Mononuclear cell (primary cell): ENCODE measurements around the gene MMD. TPM values are rescaled to one million over a fixed set of nuclear protein-coding genes. Genes with fewer than 3 reads are reported as not detected.
"Not testable (repeated sequence)": the region's sequence is repeated elsewhere in the genome, so short reads cannot be mapped to it uniquely, and the experiment has no call there.

Source experiments
- H3K27me3 ChIP-seq: 2 replicates; pipeline ENCODE4 v1.6.0; 2011; ENCODE audit warnings: low read length, control low read depth; ENCODE audit not compliant: insufficient read depth
- H3K4me1 ChIP-seq: 2 replicates; pipeline ENCODE4 v1.5.1; 2011; ENCODE audit warnings: mild to moderate bottlenecking, low read length, control low read depth; ENCODE audit not compliant: insufficient read depth
- H3K4me3 ChIP-seq: 2 replicates; pipeline ENCODE4 v1.5.1; 2011; ENCODE audit warnings: mild to moderate bottlenecking, low read length, moderate library complexity
- H3K9me3 ChIP-seq: 2 replicates; pipeline ENCODE4 v1.5.1; 2011; ENCODE audit warnings: low read depth, mild to moderate bottlenecking, control low read depth, low read length
- total RNA-seq: library from RNA; depleted of rRNA; stranded (reverse); fragments of >200 nt; gene quantifications from one replicate; pipeline ENCODE4 v1.2.3, GENCODE V29; 2012

The MMD gene
- total RNA-seq, 1 donor: 82.8 TPM

DNA sequence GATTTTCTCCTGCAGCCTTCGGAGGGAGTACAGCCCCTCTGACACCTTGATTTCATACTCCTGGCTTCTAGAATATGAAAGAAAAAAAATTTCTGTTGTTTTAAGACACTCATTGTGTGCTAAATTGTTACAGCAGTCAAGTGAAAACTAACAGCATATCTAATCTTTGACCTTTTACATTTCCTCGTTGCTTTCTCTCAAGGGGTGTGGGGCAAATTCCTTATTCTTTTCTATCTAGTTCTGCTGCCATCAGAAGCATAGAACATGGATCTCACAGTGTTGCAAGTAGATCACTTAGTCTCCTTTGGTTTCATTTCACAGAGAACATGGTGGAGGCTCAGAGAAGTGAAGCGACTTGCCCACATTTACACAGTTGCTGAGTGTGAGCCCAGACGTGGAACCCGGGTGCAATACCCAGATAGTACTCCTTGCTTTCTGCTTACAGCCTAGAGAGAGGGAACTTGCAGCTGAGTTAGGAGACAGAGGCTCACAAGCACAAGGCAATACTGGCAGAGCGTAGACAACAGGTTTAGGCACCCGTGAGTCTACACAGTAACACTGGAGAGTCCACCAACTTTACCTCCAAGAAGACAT is 28.7 kb upstream of the MMD start:
- no peaks in the 10 kb centered on the region for H3K9me3 ChIP-seq
- H3K27me3 ChIP-seq: no peaks in the 10 kb centered on the region
- H3K4me1 ChIP-seq: peaks cover 2% of the 10 kb centered on the region
- H3K4me3 ChIP-seq: no peak overlapping the region

DNA sequence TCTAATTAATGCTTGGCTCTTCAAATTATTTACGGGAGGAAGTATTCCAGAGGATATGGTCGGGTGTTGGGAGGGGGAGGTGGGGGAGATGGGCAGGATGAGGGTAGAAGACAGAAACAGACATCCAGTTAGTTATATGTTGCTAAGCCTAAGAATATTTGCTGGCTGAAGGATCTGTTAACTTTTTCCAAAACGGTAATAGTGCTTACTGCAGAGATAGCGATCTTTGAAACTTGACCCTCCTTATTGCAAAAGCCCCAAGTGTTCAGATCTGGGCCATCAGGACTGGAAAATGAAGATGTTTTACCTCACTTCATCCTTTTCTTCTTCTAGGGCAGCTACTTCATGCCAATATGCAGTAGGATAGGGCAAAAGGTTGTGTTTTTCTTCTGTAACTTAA is 27.0 kb upstream of the MMD start:
- peaks cover 12% of the 10 kb centered on the region for H3K4me1 ChIP-seq
- no peak overlapping the region for H3K4me3 ChIP-seq
- no peaks in the 10 kb centered on the region for H3K27me3 ChIP-seq
- H3K9me3 ChIP-seq: no peaks in the 10 kb centered on the region

DNA sequence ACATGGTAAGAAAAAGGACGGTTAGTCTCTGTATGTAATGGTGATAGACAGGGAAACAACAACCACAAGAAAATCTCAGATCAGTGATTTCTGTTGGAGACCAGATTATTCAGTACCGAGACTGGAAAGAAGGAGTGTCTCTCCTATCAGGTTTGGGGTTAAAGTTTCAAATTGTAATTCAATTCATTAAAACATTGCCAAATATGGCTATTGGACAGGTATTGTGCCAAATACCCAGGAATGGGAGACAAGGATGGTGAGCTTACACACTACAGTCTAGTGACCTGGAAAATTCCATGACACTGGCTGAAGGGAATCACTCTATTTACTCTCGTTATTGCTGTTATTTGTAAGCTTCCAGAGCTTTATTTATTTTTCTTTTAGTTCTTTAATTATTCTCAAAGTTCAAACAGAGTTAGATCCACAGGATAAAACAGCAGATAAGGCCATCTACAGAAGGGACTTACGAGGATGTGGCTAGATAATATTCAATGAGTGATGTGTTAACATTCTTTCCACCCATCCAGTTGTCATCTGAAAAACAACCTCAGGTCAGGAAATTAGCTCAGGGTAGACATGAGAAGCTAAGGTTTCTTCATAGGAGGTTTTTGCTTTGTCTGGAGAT is 25.1 kb upstream of the MMD start:
- no peaks in the 10 kb centered on the region for H3K9me3 ChIP-seq
- H3K27me3 ChIP-seq: no peaks in the 10 kb centered on the region
- H3K4me3 ChIP-seq: no peak overlapping the region
- peaks cover 12% of the 10 kb centered on the region for H3K4me1 ChIP-seq

DNA sequence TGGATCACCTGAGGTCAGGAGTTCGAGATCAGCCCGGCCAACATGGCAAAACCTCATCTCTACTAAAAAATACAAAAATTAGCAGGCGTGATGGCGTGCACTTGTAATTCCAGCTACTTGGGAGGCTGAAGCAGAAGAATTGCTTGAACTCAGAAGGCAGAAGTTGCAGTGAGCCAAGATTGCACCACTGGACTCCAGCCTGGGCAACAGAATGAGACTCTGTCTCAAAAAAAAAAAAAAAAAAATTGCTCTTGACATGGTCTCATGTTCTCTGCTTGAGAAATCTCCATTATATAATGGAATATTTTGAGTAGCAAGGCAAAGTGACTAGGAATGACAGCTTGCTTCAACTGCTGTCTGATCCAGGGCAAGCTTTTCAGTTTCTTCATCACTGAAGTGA is 24.4 kb upstream of the MMD start:
- not testable (repeated sequence) for H3K4me3 ChIP-seq, H3K27me3 ChIP-seq, H3K9me3 ChIP-seq
- peaks cover 12% of the 10 kb centered on the region for H3K4me1 ChIP-seq

DNA sequence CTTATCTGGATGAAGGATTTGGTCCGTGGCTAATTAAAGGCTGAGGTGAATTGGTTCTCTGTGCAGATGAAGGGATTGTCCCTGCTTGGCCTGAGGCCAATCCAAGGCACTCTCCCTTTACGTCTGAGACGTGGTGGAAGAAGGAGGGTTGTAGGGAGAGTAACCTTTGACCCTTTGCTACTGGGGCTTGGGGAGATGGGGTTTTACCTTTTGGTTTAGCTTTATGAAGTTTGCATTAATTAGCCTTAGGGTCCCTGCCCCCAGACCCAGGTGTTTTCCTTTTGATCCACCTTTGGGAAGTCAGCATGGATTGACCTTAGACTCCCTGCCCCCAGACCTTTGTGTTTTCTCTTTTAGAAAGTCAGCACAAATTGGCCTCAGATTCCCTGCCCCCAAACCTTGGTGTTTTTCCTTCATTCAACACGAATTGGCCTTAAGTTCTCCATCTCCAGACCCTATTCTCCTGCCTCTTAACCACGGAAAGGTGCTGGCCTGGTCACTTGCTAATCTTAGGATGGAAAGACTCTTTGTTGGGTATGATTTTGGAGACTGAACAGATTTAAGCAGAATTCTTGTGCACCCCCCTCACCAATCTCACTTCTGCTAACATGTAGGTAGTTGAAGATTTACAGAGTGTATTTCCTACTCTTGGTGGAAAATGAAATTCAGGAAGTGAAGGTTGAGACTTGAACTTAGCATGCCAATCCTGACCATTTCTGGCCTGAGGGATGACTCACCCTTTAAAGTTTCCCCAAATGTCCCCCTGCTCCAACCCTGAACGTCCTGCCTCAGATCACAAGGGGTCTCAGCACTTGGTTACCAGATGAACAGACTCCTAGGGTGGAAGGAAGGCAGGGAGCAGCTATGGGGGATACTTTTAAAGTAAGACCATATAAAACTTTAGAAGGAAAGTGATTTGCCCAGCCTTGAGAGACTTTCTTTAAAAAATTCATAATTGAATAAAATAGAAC is 23.1 kb upstream of the MMD start:
- Histone ChIP-seq H3K4me1 (peaks cover 12% of the 10 kb centered on the region), H3K4me3 (no peak overlapping the region), H3K27me3 (no peaks in the 10 kb centered on the region), H3K9me3 (no peaks in the 10 kb centered on the region)

DNA sequence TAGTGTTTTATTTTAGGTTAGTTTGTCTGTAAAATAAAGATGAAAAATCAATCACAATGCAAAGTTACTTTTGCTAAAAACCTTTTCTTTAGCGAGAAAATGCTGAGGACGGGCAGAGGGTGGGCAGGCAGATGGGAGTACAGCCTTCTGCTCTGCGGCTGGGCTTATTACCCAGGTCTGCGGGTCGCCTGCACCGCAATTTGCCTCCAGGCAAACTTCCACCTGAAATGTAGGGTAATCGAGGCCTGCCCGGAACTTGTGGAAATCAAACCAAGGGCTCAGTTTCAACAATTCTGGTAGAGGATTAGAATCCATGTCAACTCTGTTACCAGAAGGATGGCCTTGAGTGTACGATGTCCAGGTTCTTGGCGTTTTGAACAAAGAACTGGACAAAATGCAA is 22.3 kb upstream of the MMD start:
- H3K9me3 ChIP-seq: no peaks in the 10 kb centered on the region
- H3K4me1 ChIP-seq: peaks cover 12% of the 10 kb centered on the region
- no peaks in the 10 kb centered on the region for H3K27me3 ChIP-seq
- no peak overlapping the region for H3K4me3 ChIP-seq

DNA sequence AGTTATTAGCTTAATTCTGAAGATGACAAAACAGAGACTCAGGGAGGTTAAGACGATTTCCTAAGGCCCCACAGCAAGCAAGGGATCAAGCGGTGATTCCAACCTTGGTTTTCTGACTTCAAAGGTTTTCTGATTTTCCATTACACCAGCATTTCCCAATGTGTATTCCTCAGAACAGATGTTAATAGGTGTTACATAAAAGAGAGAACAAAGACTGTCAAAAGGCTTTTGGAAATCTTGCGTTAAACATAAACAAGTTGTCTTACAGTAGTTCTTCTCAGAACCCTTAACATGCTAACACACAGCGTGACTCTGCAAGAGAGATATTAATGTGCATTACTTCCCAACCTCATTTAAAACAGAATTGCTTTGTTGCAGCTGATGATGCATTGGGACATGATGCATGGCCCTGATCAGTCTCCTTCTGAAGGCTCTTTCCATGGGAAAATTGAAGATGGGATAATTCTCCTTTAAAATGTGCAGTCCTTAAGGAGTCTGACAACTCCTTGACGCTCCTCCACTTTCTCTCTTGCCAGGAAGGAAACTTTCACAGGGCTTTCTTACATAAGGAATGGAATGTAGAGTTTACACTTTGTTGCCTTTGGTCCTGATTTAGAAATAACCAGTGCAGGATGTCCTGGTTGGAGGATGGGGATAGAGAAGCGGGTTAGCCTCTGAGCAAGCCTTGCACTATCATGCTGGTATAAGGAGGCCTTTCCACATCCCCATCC is 21.5 kb upstream of the MMD start:
- H3K27me3 ChIP-seq: no peaks in the 10 kb centered on the region
- peaks cover 12% of the 10 kb centered on the region for H3K4me1 ChIP-seq
- H3K9me3 ChIP-seq: no peaks in the 10 kb centered on the region
- no peak overlapping the region for H3K4me3 ChIP-seq

DNA sequence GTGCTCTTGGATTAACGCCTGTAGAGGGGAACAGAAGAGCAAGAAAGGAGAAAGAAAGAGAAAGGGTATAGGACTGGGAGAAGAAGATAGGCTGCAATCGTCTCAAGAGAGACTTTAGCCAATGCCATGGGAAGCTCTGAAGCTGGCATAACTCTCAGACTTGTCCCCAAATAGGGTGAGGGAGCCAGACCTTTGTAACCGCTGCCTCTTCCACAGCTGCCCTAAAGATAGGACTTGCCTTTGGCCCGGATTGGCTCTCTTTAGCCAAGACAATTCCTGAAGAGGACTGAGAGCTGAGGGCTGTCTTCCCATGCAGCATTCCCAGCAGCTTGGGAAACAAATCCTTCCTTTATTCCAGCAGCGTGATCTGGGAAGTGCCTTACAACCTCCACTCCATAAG is 20.8 kb upstream of the MMD start:
- no peak overlapping the region for H3K4me3 ChIP-seq
- no peaks in the 10 kb centered on the region for H3K9me3 ChIP-seq
- no peaks in the 10 kb centered on the region for H3K27me3 ChIP-seq
- peaks cover 15% of the 10 kb centered on the region for H3K4me1 ChIP-seq

DNA sequence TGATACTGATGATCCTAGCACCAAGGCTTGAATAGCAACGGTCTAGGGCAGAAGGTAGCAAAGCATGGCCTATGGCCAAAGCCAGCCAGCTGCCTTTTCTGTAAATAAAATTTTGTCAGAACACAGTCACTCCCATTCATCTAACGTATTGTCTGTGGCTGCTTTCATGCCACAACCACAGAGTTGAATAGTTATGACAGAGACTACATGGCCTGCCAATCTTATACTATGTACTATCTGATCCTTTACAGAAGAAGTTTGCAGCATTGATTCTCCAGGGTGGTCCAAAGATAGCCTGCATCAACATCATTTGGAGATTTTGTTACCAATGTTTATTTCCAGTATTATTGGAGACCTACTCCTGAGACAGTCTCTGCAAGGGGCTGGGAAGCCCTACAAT is 19.9 kb upstream of the MMD start:
- no peaks in the 10 kb centered on the region for H3K27me3 ChIP-seq
- no peak overlapping the region for H3K4me3 ChIP-seq
- no peaks in the 10 kb centered on the region for H3K9me3 ChIP-seq
- H3K4me1 ChIP-seq: peaks cover 24% of the 10 kb centered on the region

DNA sequence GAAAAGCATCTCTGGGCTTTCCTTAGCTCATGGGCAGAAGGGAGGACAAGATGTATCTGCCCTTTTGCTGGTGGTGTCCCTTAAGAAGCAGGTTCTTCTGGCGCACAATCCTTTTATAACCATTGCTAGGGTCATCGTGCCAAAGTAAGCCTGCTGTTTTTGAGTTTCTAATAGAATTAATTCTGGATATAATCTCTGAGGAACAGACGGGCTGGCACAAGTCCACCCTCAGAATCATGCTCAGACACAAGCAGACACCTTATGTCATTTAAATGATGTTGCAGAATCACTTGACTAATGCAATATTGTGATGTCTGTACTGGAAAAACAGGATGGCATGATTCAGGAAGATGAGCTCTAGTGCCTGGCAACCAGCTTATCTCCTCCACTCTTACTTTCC is 18.8 kb upstream of the MMD start:
- peaks cover 25% of the 10 kb centered on the region for H3K4me1 ChIP-seq
- H3K4me3 ChIP-seq: no peak overlapping the region
- H3K9me3 ChIP-seq: no peaks in the 10 kb centered on the region
- no peaks in the 10 kb centered on the region for H3K27me3 ChIP-seq

DNA sequence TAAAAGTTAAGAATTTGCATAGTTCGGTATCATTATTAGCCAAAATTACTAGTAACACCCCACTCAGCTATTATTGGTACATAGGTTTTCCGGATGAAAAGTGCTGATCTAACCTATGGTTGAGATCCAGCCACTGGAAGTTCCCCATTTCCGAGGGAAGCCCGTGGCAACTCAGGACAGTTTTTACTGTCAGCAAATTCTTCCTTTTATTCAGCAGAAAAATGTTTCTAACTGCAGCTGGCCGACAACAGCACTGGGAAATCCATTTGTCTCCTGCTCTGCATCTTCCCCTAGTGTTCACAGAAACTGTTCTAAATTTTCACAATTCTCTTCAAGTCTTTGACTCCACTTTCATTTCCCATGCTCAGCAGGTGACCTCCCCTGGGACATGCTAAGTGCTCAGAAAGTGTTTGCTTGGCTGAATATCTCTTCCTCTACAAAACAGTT is 15.5 kb upstream of the MMD start:
- H3K9me3 ChIP-seq: no peaks in the 10 kb centered on the region
- no peaks in the 10 kb centered on the region for H3K27me3 ChIP-seq
- H3K4me3 ChIP-seq: no peak overlapping the region
- H3K4me1 ChIP-seq: peaks cover 15% of the 10 kb centered on the region

DNA sequence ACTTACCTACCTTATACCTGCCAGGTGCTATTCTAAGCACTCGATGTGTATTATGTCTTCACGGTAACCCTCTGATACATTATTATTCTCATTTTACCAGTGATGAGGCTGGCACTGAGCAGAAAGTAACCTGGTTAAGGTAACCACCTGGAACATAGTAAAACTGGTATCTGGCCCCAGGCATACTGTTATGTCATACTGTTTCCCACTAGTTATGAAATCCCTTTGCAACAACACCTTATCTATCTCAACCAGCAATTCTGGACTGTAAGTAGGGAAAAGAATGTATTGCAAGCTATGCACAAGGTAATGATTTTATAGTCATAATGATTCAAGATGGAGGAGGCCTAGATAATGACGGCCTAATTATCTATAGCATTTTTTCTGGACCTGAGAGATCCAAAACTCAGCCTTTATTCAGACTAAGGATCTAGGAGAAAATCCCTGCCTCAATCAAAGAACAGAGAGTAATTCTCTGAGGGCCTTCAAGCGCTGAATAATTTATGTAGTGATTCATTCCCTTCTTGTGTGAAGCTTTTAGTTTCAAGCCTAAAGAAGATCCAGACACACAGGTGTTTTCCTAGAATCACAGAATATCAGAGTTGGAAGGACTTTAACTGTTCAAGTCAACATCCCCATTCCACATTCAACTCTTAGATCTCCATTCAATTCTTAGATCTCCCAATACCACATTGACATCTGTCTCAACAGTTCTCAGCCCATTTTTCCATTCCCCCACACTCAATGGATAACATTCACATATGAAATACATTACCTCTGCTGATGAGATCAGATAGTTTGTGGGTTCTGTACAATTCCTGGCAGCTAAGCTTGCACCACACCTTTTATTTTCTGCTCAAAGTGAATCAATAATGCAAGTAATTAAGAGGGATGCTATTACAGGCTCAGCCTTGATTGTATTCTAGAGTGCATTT is 14.9 kb upstream of the MMD start:
- H3K4me1 ChIP-seq: peaks cover 15% of the 10 kb centered on the region
- H3K4me3 ChIP-seq: no peak overlapping the region
- H3K9me3 ChIP-seq: no peaks in the 10 kb centered on the region
- H3K27me3 ChIP-seq: no peaks in the 10 kb centered on the region

DNA sequence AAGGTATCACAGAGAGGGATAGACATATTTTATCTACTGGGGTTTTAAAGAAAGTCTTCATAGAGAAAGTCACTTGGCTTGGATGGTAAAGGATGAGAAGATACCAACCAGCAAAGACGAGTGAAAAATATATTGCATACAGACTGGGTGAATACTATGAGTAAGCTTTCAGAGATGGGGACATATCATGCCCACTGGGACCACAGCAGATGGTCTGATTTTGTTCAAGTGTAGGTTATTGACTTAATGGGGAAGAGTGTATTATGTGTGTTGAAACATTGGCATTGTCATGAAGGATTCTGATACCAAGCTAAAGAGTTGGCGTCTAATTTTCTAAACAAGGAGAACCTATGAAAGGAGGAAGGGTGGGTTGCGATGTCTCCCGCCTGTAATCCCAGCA is 13.8 kb upstream of the MMD start:
- H3K27me3 ChIP-seq: no peaks in the 10 kb centered on the region
- peaks cover 15% of the 10 kb centered on the region for H3K4me1 ChIP-seq
- H3K4me3 ChIP-seq: no peak overlapping the region
- no peaks in the 10 kb centered on the region for H3K9me3 ChIP-seq

DNA sequence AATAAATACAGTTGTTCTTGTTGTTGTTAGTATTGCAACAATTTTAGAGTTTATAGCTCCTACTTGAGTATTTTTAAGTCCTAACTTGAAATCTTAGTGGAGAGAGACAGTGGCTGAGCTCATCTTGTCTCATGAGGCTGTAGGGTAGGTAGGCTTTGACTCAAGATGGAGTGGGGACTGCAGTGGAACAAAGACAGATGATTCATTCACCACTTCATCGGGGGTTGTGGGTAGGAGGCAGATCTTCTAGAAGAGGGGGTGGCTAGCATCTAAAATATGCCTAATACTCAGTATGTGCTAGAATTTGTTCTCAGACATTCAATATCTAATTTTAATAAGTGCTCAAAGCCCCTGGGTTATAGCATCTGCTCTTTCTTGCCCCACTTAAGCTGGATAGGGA is 13.1 kb upstream of the MMD start:
- H3K4me1 ChIP-seq: peaks cover 15% of the 10 kb centered on the region
- no peaks in the 10 kb centered on the region for H3K27me3 ChIP-seq
- no peaks in the 10 kb centered on the region for H3K9me3 ChIP-seq
- H3K4me3 ChIP-seq: no peak overlapping the region
